ENCODE measurements around the gene EXT2.

GRCh38 chr11:44260081-44260480 lies 164.6 kb downstream of the EXT2 start:
- TF ChIP-seq CTCF (IDR thresholded peaks at IDR 0.05; ENCODE audit: insufficient read depth, low read depth, low read length) = no peak
- no peak for TF ChIP-seq EZH2 (IDR thresholded peaks at IDR 0.05; ENCODE audit: insufficient read depth, low read length)

Data from astrocyte (in vitro differentiated cells and primary cell).